ENCODE data around the gene XPR1. TPM values are rescaled to one million over a fixed set of nuclear protein-coding genes. Genes with fewer than 3 reads are reported as not detected.
"Not testable (repeated sequence)": the region's sequence is repeated elsewhere in the genome, so short reads cannot be mapped to it uniquely, and the experiment has no call there.

XPR1 gene
- total RNA-seq, 2 experiments from 2014 or later, result 17.6 to 21.9 TPM

GRCh38 chr1:180793451-180793850 lies 161.6 kb downstream of the XPR1 start:
- DNase-seq (no peak), ATAC-seq (no peak)
- peaks cover 7% of the 10 kb centered on the region for H3K4me1 Mint-ChIP-seq
- CTCF ChIA-PET, result no interaction called here
- no peak overlapping the region for H3K4me3 Mint-ChIP-seq
- no peaks in the 10 kb centered on the region for H3K9me3 Mint-ChIP-seq (ENCODE audit: low read depth)
- peaks cover 7% of the 10 kb centered on the region for H3K36me3 Mint-ChIP-seq
- H3K27me3 Mint-ChIP-seq, result no peaks in the 10 kb centered on the region
- no peak overlapping the region for H3K27ac Mint-ChIP-seq

GRCh38 chr1:180796897-180797640 lies 165.2 kb downstream of the XPR1 start:
- ATAC-seq (no peak), DNase-seq (no peak)
- Mint-ChIP-seq H3K4me3 (no peak overlapping the region), H3K36me3 (no peaks in the 10 kb centered on the region), H3K27me3 (no peaks in the 10 kb centered on the region), H3K27ac (no peak overlapping the region), H3K4me1 (peaks cover 2% of the 10 kb centered on the region), H3K9me3 (ENCODE audit: low read depth) (no peaks in the 10 kb centered on the region)
- CTCF ChIA-PET, result no interaction called here

- Mint-ChIP-seq H3K4me1 (peaks cover 7% of the 10 kb centered on the region), H3K4me3 (no peak overlapping the region), H3K27ac (no peak overlapping the region), H3K9me3 (ENCODE audit: low read depth) (no peaks in the 10 kb centered on the region), H3K27me3 (no peaks in the 10 kb centered on the region), H3K36me3 (peaks cover 8% of the 10 kb centered on the region)
- ATAC-seq (no peak), DNase-seq (no peak)
- CTCF ChIA-PET, result no interaction called here
Observed at GRCh38 chr1:180800945-180801344, 169.1 kb downstream of the XPR1 start.

- ATAC-seq, result no peak
- Mint-ChIP-seq H3K4me1 (peaks cover 7% of the 10 kb centered on the region), H3K27me3 (no peaks in the 10 kb centered on the region), H3K36me3 (peaks cover 19% of the 10 kb centered on the region), H3K9me3 (ENCODE audit: low read depth) (no peaks in the 10 kb centered on the region), H3K4me3 (no peak overlapping the region), H3K27ac (no peak overlapping the region)
- CTCF ChIA-PET, result no interaction called here
- no peak for DNase-seq
Observed at GRCh38 chr1:180802813-180803212, 171.0 kb downstream of the XPR1 start.

GRCh38 chr1:180805316-180805715 lies 173.5 kb downstream of the XPR1 start:
- CTCF ChIA-PET, result no interaction called here

GRCh38 chr1:180811298-180811697 lies 179.5 kb downstream of the XPR1 start:
- peaks cover 24% of the 10 kb centered on the region for H3K36me3 Mint-ChIP-seq
- H3K4me1 Mint-ChIP-seq, result no peaks in the 10 kb centered on the region
- ATAC-seq, result no peak
- no peak overlapping the region for H3K27ac Mint-ChIP-seq
- no peak overlapping the region for H3K4me3 Mint-ChIP-seq
- CTCF ChIA-PET, result no interaction called here
- H3K9me3 Mint-ChIP-seq (ENCODE audit: low read depth), result no peaks in the 10 kb centered on the region
- H3K27me3 Mint-ChIP-seq, result no peaks in the 10 kb centered on the region
- no peak for DNase-seq

More at GRCh38 chr1:180805316-180805715, 173.5 kb downstream of the XPR1 start:
- ATAC-seq (no peak), DNase-seq (no peak)
- Mint-ChIP-seq H3K27me3 (no peaks in the 10 kb centered on the region), H3K36me3 (peaks cover 21% of the 10 kb centered on the region), H3K9me3 (ENCODE audit: low read depth) (no peaks in the 10 kb centered on the region), H3K4me1 (peaks cover 7% of the 10 kb centered on the region), H3K4me3 (no peak overlapping the region), H3K27ac (peak overlapping the region; percentile 60)

- no peak overlapping the region for H3K4me3 Mint-ChIP-seq
- H3K27ac Mint-ChIP-seq, result no peak overlapping the region
- DNase-seq, result no peak
- ATAC-seq, result no peak
- CTCF ChIA-PET, result no interaction called here
- no peaks in the 10 kb centered on the region for H3K4me1 Mint-ChIP-seq
- H3K9me3 Mint-ChIP-seq (ENCODE audit: low read depth), result no peaks in the 10 kb centered on the region
- H3K36me3 Mint-ChIP-seq, result peaks cover 19% of the 10 kb centered on the region
- H3K27me3 Mint-ChIP-seq, result no peaks in the 10 kb centered on the region
Observed at GRCh38 chr1:180811886-180812285, 180.1 kb downstream of the XPR1 start.

GRCh38 chr1:180814258-180814657 lies 182.4 kb downstream of the XPR1 start:
- DNase-seq (no peak), ATAC-seq (no peak)
- CTCF ChIA-PET, result no interaction called here
- no peak overlapping the region for H3K27ac Mint-ChIP-seq
- H3K4me1 Mint-ChIP-seq, result no peaks in the 10 kb centered on the region
- no peaks in the 10 kb centered on the region for H3K9me3 Mint-ChIP-seq (ENCODE audit: low read depth)
- H3K4me3 Mint-ChIP-seq, result no peak overlapping the region
- H3K36me3 Mint-ChIP-seq, result peaks cover 13% of the 10 kb centered on the region
- no peaks in the 10 kb centered on the region for H3K27me3 Mint-ChIP-seq

- H3K9me3 Mint-ChIP-seq (ENCODE audit: low read depth), result no peaks in the 10 kb centered on the region
- CTCF ChIA-PET, result no interaction called here
- ATAC-seq (no peak), DNase-seq (no peak)
- H3K4me1 Mint-ChIP-seq, result no peaks in the 10 kb centered on the region
- H3K27ac Mint-ChIP-seq, result no peak overlapping the region
- peaks cover 14% of the 10 kb centered on the region for H3K36me3 Mint-ChIP-seq
- no peaks in the 10 kb centered on the region for H3K27me3 Mint-ChIP-seq
- no peak overlapping the region for H3K4me3 Mint-ChIP-seq
Observed at GRCh38 chr1:180815188-180815587, 183.4 kb downstream of the XPR1 start.

GRCh38 chr1:180816132-180816531 lies 184.3 kb downstream of the XPR1 start:
- H3K4me1 Mint-ChIP-seq, result no peaks in the 10 kb centered on the region
- H3K4me3 Mint-ChIP-seq, result no peak overlapping the region
- no peak overlapping the region for H3K27ac Mint-ChIP-seq
- ATAC-seq, result no peak
- no peaks in the 10 kb centered on the region for H3K27me3 Mint-ChIP-seq
- H3K36me3 Mint-ChIP-seq, result peaks cover 22% of the 10 kb centered on the region
- H3K9me3 Mint-ChIP-seq (ENCODE audit: low read depth), result no peaks in the 10 kb centered on the region
- CTCF ChIA-PET, result no interaction called here
- no peak for DNase-seq

- no peak for ATAC-seq
- H3K9me3 Mint-ChIP-seq (ENCODE audit: low read depth), result no peaks in the 10 kb centered on the region
- H3K4me3 Mint-ChIP-seq, result no peak overlapping the region
- CTCF ChIA-PET, result no interaction called here
- peaks cover 9% of the 10 kb centered on the region for H3K36me3 Mint-ChIP-seq
- no peaks in the 10 kb centered on the region for H3K27me3 Mint-ChIP-seq
- no peak for DNase-seq
- no peaks in the 10 kb centered on the region for H3K4me1 Mint-ChIP-seq
- no peak overlapping the region for H3K27ac Mint-ChIP-seq
Observed at GRCh38 chr1:180821970-180822369, 190.1 kb downstream of the XPR1 start.

GRCh38 chr1:180831507-180831906 lies 199.7 kb downstream of the XPR1 start:
- CTCF ChIA-PET; H3K9me3 Mint-ChIP-seq (ENCODE audit: low read depth); ATAC-seq; H3K4me1 Mint-ChIP-seq; H3K4me3 Mint-ChIP-seq; H3K27ac Mint-ChIP-seq; DNase-seq; H3K27me3 Mint-ChIP-seq: not testable (repeated sequence)
- peaks cover 44% of the 10 kb centered on the region for H3K36me3 Mint-ChIP-seq

GRCh38 chr1:180833180-180833579 lies 201.4 kb downstream of the XPR1 start:
- not testable (repeated sequence) for H3K27ac Mint-ChIP-seq, H3K27me3 Mint-ChIP-seq
- H3K36me3 Mint-ChIP-seq, result peaks cover 50% of the 10 kb centered on the region

GRCh38 chr1:180836449-180836848 lies 204.6 kb downstream of the XPR1 start:
- CTCF ChIA-PET, result no interaction called here
- H3K27ac Mint-ChIP-seq, result no peak overlapping the region
- no peaks in the 10 kb centered on the region for H3K9me3 Mint-ChIP-seq (ENCODE audit: low read depth)
- peaks cover 7% of the 10 kb centered on the region for H3K4me1 Mint-ChIP-seq
- DNase-seq, result no peak
- no peaks in the 10 kb centered on the region for H3K27me3 Mint-ChIP-seq
- no peak overlapping the region for H3K4me3 Mint-ChIP-seq
- H3K36me3 Mint-ChIP-seq, result peaks cover 49% of the 10 kb centered on the region
- no peak for ATAC-seq

More at GRCh38 chr1:180833180-180833579, 201.4 kb downstream of the XPR1 start:
- ATAC-seq; DNase-seq; H3K9me3 Mint-ChIP-seq (ENCODE audit: low read depth); H3K4me1 Mint-ChIP-seq; CTCF ChIA-PET; H3K4me3 Mint-ChIP-seq: not testable (repeated sequence)
